Loucy (cell line): ENCODE results near the gene CHRM1.

Source experiments
- H2AFZ ChIP-seq: fragments of 200-600 bp; sonication (generic); 2 replicates; pipeline ENCODE4 v1.6.0; 2016; ENCODE audit warnings: antibody characterized with exemption, mild to moderate bottlenecking, low read length, moderate library complexity
- H3F3A ChIP-seq: fragments of 200-600 bp; 2 replicates; pipeline ENCODE4 v1.6.0; 2016; ENCODE audit warnings: antibody characterized with exemption, low read depth, mild to moderate bottlenecking
- H3K27me3 ChIP-seq: fragments of 200-600 bp; sonication (generic); 2 replicates; pipeline ENCODE4 v1.6.1; 2014; ENCODE audit warnings: low read length, mild to moderate bottlenecking; ENCODE audit not compliant: insufficient read depth, poor library complexity, severe bottlenecking
- H3K36me3 ChIP-seq: fragments of 200-600 bp; sonication (generic); 2 replicates; pipeline ENCODE4 v1.6.1; 2016; ENCODE audit warnings: low read length; ENCODE audit not compliant: insufficient read depth
- H3K4me1 ChIP-seq: fragments of 200-600 bp; sonication (generic); 2 replicates; pipeline ENCODE4 v1.5.1; 2014; ENCODE audit warnings: low read length, mild to moderate bottlenecking; ENCODE audit not compliant: insufficient read depth, poor library complexity, severe bottlenecking
- H3K4me2 ChIP-seq: fragments of 200-600 bp; sonication (generic); 2 replicates; pipeline ENCODE4 v1.6.0; 2014; ENCODE audit warnings: antibody characterized with exemption, low read length, low read depth, mild to moderate bottlenecking; ENCODE audit not compliant: poor library complexity, severe bottlenecking
- H3K4me3 ChIP-seq: fragments of 200-600 bp; sonication (generic); 2 replicates; pipeline ENCODE4 v1.5.1; 2014; ENCODE audit warnings: low read length, mild to moderate bottlenecking, mixed read lengths; ENCODE audit not compliant: poor library complexity, severe bottlenecking
- H3K79me2 ChIP-seq: fragments of 200-600 bp; sonication (generic); 2 replicates; pipeline ENCODE4 v1.6.1; 2014; ENCODE audit warnings: low read length; ENCODE audit not compliant: insufficient read depth
- H3K9ac ChIP-seq: fragments of 200-600 bp; sonication (generic); 2 replicates; pipeline ENCODE4 v1.6.0; 2014; ENCODE audit warnings: mild to moderate bottlenecking, low read depth, low read length, moderate library complexity; ENCODE audit not compliant: poor library complexity, severe bottlenecking
- H3K9me2 ChIP-seq: fragments of 200-600 bp; sonication (generic); replicated peaks from 2 replicates; pipeline ENCODE4 v1.6.1; 2016; ENCODE audit warnings: low read depth, low read length, mixed read lengths
- H3K9me3 ChIP-seq: fragments of 200-600 bp; sonication (generic); 2 replicates; pipeline ENCODE4 v1.6.1; 2014; ENCODE audit warnings: mild to moderate bottlenecking, antibody characterized with exemption, low read length, low read depth; ENCODE audit not compliant: insufficient read depth
- H4K20me1 ChIP-seq: fragments of 200-600 bp; sonication (generic); 2 replicates; pipeline ENCODE4 v1.6.0; 2014; ENCODE audit warnings: antibody characterized with exemption, low read length, mild to moderate bottlenecking; ENCODE audit not compliant: insufficient read depth, poor library complexity, severe bottlenecking
- CTCF ChIP-seq: fragments of 200-600 bp; sonication (generic); conservative IDR thresholded peaks from 2 replicates; pipeline ENCODE4 v1.5.1; 2014; ENCODE audit warnings: mild to moderate bottlenecking, antibody characterized with exemption, low read length
- EZH2phosphoT487 ChIP-seq: fragments of 200-600 bp; IDR thresholded peaks from 2 replicates; pipeline ENCODE4 v1.6.1; 2018; ENCODE audit warnings: antibody characterized with exemption, mild to moderate bottlenecking, moderate library complexity, borderline replicate concordance

The CHRM1 gene

GRCh38 chr11:62905296-62905695, 15.9 kb downstream of the CHRM1 start:
- H3K9ac ChIP-seq = peak overlapping the region; percentile 17
- peak overlapping the region; percentile 45 for H3K4me2 ChIP-seq
- H3K36me3 ChIP-seq = no peaks in the 10 kb centered on the region
- TF ChIP-seq CTCF (no peak), EZH2phosphoT487 (no peak)
- H3F3A ChIP-seq = no peaks in the 10 kb centered on the region
- H3K9me3 ChIP-seq = no peaks in the 10 kb centered on the region
- no peaks in the 10 kb centered on the region for H3K79me2 ChIP-seq
- peaks cover 6% of the 10 kb centered on the region for H3K4me1 ChIP-seq
- H3K4me3 ChIP-seq = peak overlapping the region; percentile 19
- H3K9me2 ChIP-seq = no peaks in the 10 kb centered on the region
- peak overlapping the region; percentile 87 for H2AFZ ChIP-seq
- H4K20me1 ChIP-seq = no peaks in the 10 kb centered on the region
- H3K27me3 ChIP-seq = no peaks in the 10 kb centered on the region

GRCh38 chr11:62902932-62903331, 18.2 kb downstream of the CHRM1 start:
- Histone ChIP-seq H3K9me2 (no peaks in the 10 kb centered on the region), H3K9me3 (no peaks in the 10 kb centered on the region), H3K36me3 (no peaks in the 10 kb centered on the region), H3K4me2 (no peak overlapping the region), H2AFZ (no peak overlapping the region), H3K79me2 (no peaks in the 10 kb centered on the region), H4K20me1 (no peaks in the 10 kb centered on the region), H3F3A (no peaks in the 10 kb centered on the region), H3K4me1 (peaks cover 6% of the 10 kb centered on the region), H3K27me3 (no peaks in the 10 kb centered on the region), H3K9ac (no peak overlapping the region), H3K4me3 (no peak overlapping the region)
- TF ChIP-seq CTCF (no peak), EZH2phosphoT487 (no peak)

- Histone ChIP-seq H2AFZ (no peak overlapping the region), H3K9me2 (no peaks in the 10 kb centered on the region), H3K9ac (no peak overlapping the region), H3K4me2 (no peak overlapping the region), H3K79me2 (no peaks in the 10 kb centered on the region), H3K9me3 (no peaks in the 10 kb centered on the region), H3K4me3 (no peak overlapping the region), H3K4me1 (no peaks in the 10 kb centered on the region), H4K20me1 (no peaks in the 10 kb centered on the region), H3K36me3 (no peaks in the 10 kb centered on the region), H3K27me3 (no peaks in the 10 kb centered on the region), H3F3A (no peaks in the 10 kb centered on the region)
- TF ChIP-seq CTCF (no peak), EZH2phosphoT487 (no peak)
These were observed 23.1 kb downstream of the CHRM1 start for GRCh38 chr11:62898027-62898426.
